ENCODE data around the gene DOK7.

GRCh38 chr4:3471098-3471760 lies 8.1 kb downstream of the DOK7 start:
- TF ChIP-seq, protein P1, sequence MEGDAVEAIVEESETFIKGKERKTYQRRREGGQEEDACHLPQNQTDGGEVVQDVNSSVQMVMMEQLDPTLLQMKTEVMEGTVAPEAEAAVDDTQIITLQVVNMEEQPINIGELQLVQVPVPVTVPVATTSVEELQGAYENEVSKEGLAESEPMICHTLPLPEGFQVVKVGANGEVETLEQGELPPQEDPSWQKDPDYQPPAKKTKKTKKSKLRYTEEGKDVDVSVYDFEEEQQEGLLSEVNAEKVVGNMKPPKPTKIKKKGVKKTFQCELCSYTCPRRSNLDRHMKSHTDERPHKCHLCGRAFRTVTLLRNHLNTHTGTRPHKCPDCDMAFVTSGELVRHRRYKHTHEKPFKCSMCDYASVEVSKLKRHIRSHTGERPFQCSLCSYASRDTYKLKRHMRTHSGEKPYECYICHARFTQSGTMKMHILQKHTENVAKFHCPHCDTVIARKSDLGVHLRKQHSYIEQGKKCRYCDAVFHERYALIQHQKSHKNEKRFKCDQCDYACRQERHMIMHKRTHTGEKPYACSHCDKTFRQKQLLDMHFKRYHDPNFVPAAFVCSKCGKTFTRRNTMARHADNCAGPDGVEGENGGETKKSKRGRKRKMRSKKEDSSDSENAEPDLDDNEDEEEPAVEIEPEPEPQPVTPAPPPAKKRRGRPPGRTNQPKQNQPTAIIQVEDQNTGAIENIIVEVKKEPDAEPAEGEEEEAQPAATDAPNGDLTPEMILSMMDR (IDR thresholded peaks at IDR 0.05), result no peak
- no peak for TF ChIP-seq EP300 (IDR thresholded peaks at IDR 0.05)
